Testis (tissue), 2 donors: Measurements from ENCODE around the gene ZCCHC14.

Experiments
- POLR2A ChIP-seq: fragments of 450-650 bp; IDR thresholded peaks from one replicate; pipeline ENCODE4 v1.6.1; 2017; ENCODE audit warnings: antibody characterized with exemption, mild to moderate bottlenecking, moderate library complexity
- TF ChIP-seq, protein P1 (sequence below), 3 experiments: fragments of 450-650 bp in 2 of 3; fragments of 200-600 bp in 1 of 3; sonication (generic) in 1 of 3; IDR thresholded peaks; one replicate each; pipeline ENCODE4 v1.5.1; 2016 to 2019; ENCODE audit warnings: antibody characterized with exemption in 3 of 3, mild to moderate bottlenecking in 2 of 3, moderate library complexity in 1 of 3

DNA sequence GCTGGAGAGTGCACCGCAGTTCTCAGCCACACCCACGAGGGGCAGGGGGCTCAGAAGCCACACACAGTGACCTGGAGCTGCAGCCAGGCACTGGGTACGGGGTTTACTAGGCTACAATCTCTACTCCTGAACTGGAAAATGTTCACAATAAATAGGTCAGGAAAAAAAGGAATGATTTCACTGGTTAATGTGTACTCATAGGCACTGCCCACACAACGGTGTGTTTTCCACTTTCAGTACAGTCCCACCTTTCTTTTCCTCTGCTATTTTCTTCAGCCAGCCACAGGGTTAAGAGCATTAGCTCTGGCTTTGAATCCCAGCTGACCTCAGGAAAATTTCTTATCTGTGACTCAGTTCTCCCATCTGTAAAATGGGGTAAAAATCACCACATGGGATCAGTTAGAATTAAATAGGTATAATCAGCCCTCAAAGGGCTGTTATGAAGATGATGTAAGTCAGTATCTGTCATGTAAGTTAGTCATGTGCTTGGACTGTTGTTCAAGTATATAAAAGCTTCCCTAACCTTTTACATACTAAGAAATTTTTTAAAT, 35.7 kb downstream of the ZCCHC14 start:
- no peak for TF ChIP-seq POLR2A
- TF ChIP-seq, protein P1, sequence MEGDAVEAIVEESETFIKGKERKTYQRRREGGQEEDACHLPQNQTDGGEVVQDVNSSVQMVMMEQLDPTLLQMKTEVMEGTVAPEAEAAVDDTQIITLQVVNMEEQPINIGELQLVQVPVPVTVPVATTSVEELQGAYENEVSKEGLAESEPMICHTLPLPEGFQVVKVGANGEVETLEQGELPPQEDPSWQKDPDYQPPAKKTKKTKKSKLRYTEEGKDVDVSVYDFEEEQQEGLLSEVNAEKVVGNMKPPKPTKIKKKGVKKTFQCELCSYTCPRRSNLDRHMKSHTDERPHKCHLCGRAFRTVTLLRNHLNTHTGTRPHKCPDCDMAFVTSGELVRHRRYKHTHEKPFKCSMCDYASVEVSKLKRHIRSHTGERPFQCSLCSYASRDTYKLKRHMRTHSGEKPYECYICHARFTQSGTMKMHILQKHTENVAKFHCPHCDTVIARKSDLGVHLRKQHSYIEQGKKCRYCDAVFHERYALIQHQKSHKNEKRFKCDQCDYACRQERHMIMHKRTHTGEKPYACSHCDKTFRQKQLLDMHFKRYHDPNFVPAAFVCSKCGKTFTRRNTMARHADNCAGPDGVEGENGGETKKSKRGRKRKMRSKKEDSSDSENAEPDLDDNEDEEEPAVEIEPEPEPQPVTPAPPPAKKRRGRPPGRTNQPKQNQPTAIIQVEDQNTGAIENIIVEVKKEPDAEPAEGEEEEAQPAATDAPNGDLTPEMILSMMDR (IDR thresholded peaks at IDR 0.05): no peak
